Neural progenitor cell (in vitro differentiated cells): ENCODE measurements around the gene MAD1L1.

Experiments
- EZH2 ChIP-seq: fragments of 200-600 bp; sonication (generic); IDR thresholded peaks from 2 replicates; pipeline ENCODE4 v1.6.1; 2017; ENCODE audit warnings: antibody characterized with exemption, mild to moderate bottlenecking, moderate library complexity
- TF ChIP-seq, protein P1 (sequence below): fragments of 200-600 bp; sonication (generic); IDR thresholded peaks from 2 replicates; pipeline ENCODE4 v1.5.1; 2017; ENCODE audit warnings: antibody characterized with exemption, mild to moderate bottlenecking

DNA sequence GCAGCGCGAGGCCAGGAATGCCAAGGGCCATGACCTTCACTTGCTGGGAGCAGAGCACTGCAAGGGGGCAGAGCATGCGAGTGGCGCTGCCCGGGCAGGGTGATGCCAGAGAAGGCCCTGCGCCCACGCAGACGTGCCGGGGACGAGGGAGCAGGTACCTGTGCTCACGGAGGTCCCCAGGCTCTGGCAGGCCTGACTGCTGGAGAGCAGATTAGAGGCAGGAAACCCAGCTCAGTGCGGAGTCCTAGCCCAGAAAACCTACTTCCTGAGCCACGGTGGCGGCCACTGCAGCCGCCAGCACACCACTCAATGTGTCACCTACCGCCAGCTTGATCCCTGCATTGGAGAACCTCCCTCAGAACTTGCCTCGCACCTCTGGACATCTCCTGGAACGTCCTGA, 148.4 kb downstream of the MAD1L1 start:
- TF ChIP-seq, protein P1, sequence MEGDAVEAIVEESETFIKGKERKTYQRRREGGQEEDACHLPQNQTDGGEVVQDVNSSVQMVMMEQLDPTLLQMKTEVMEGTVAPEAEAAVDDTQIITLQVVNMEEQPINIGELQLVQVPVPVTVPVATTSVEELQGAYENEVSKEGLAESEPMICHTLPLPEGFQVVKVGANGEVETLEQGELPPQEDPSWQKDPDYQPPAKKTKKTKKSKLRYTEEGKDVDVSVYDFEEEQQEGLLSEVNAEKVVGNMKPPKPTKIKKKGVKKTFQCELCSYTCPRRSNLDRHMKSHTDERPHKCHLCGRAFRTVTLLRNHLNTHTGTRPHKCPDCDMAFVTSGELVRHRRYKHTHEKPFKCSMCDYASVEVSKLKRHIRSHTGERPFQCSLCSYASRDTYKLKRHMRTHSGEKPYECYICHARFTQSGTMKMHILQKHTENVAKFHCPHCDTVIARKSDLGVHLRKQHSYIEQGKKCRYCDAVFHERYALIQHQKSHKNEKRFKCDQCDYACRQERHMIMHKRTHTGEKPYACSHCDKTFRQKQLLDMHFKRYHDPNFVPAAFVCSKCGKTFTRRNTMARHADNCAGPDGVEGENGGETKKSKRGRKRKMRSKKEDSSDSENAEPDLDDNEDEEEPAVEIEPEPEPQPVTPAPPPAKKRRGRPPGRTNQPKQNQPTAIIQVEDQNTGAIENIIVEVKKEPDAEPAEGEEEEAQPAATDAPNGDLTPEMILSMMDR = no peak
- TF ChIP-seq EZH2 = no peak
